Hepatocyte (in vitro differentiated cells): ENCODE data around the gene VASH1. TPM values are rescaled to one million over a fixed set of nuclear protein-coding genes. Genes with fewer than 3 reads are reported as not detected.

Experiments used
- DNase-seq: peaks from one replicate; pipeline ENCODE4 v3.0.0-alpha.2; 2016; ENCODE audit warnings: low spot score
- H2AFZ ChIP-seq: fragments of 200-600 bp; sonication (generic); 2 replicates; pipeline ENCODE4 v1.6.0; 2016; ENCODE audit warnings: antibody characterized with exemption, mild to moderate bottlenecking
- H3K27ac ChIP-seq: fragments of 200-600 bp; sonication (generic); 2 replicates; pipeline ENCODE4 v1.5.1; 2016; ENCODE audit warnings: mild to moderate bottlenecking
- H3K27me3 ChIP-seq: fragments of 200-600 bp; sonication (generic); 2 replicates; pipeline ENCODE4 v1.6.1; 2016
- H3K36me3 ChIP-seq: fragments of 200-600 bp; sonication (generic); replicated peaks from 2 replicates; pipeline ENCODE4 v1.5.1; 2016; ENCODE audit warnings: low read depth; ENCODE audit not compliant: insufficient read depth
- H3K4me1 ChIP-seq: fragments of 200-600 bp; sonication (generic); 2 replicates; pipeline ENCODE4 v1.5.1; 2016; ENCODE audit warnings: mild to moderate bottlenecking, moderate library complexity; ENCODE audit not compliant: insufficient read depth
- H3K4me2 ChIP-seq: fragments of 200-600 bp; sonication (generic); 2 replicates; pipeline ENCODE4 v1.6.0; 2016
- H3K4me3 ChIP-seq: fragments of 200-600 bp; sonication (generic); 2 replicates; pipeline ENCODE4 v1.5.1; 2016; ENCODE audit warnings: mild to moderate bottlenecking
- H3K79me2 ChIP-seq: fragments of 200-600 bp; sonication (generic); 2 replicates; pipeline ENCODE4 v1.6.0; 2017; ENCODE audit warnings: mild to moderate bottlenecking
- H3K9me2 ChIP-seq: fragments of 200-600 bp; sonication (generic); replicated peaks from 2 replicates; pipeline ENCODE4 v1.6.0; 2017; ENCODE audit warnings: mild to moderate bottlenecking; ENCODE audit not compliant: insufficient read depth
- H3K9me3 ChIP-seq: fragments of 200-600 bp; sonication (generic); 2 replicates; pipeline ENCODE4 v1.5.1; 2016; ENCODE audit warnings: low read depth, mild to moderate bottlenecking
- H4K20me1 ChIP-seq: fragments of 200-600 bp; sonication (generic); 2 replicates; pipeline ENCODE4 v1.6.0; 2016; ENCODE audit warnings: mild to moderate bottlenecking; ENCODE audit not compliant: insufficient read depth, poor library complexity, severe bottlenecking
- CTCF ChIP-seq: fragments of 200-600 bp; sonication (generic); IDR thresholded peaks from 2 replicates; pipeline ENCODE4 v1.5.1; 2016; ENCODE audit warnings: antibody characterized with exemption, mild to moderate bottlenecking; ENCODE audit not compliant: poor library complexity
- EZH2 ChIP-seq: fragments of 200-600 bp; sonication (generic); IDR thresholded peaks from 2 replicates; pipeline ENCODE4 v1.6.1; 2016; ENCODE audit warnings: antibody characterized with exemption, mild to moderate bottlenecking, borderline replicate concordance
- EZH2phosphoT487 ChIP-seq: fragments of 200-600 bp; sonication (generic); IDR thresholded peaks from one replicate; pipeline ENCODE4 v1.6.1; 2018; ENCODE audit warnings: antibody characterized with exemption, mild to moderate bottlenecking, low read depth, moderate library complexity; ENCODE audit not compliant: unreplicated experiment, severe bottlenecking
- WGBS: methylation state at CpG from one replicate; pipeline ENCODE4 v1.1.6; 2016; ENCODE audit warnings: low lambda C conversion rate; ENCODE audit errors: missing lambda C conversion rate; 5-methylcytosine and 5-hydroxymethylcytosine counted together
- polyA plus RNA-seq: library from polyadenylated mRNA; unstranded; fragments of >200 nt; fragmentation: Nextera tagmentation; extraction: Ambion mirVana; gene quantifications from 2 replicates; pipeline ENCODE4 v1.2.1, GENCODE V29; 2016
- total RNA-seq: library from RNA; depleted of rRNA; stranded (reverse); fragments of >200 nt; gene quantifications from 2 replicates; pipeline ENCODE4 v1.2.3, GENCODE V29; 2014

VASH1 gene
- total and polyA plus RNA-seq, 2 experiments from 2014 or later: 4.8 to 6.3 TPM

- Histone ChIP-seq H3K4me2 (no peak overlapping the region), H3K9me3 (no peaks in the 10 kb centered on the region), H3K79me2 (no peaks in the 10 kb centered on the region), H3K4me1 (no peaks in the 10 kb centered on the region), H3K27ac (no peak overlapping the region), H3K9me2 (no peaks in the 10 kb centered on the region), H3K27me3 (no peaks in the 10 kb centered on the region), H3K36me3 (no peaks in the 10 kb centered on the region), H2AFZ (no peak overlapping the region), H3K4me3 (no peak overlapping the region), H4K20me1 (no peaks in the 10 kb centered on the region)
- TF ChIP-seq EZH2phosphoT487 (no peak), EZH2 (no peak), CTCF (no peak)
- WGBS: 77% methylated on average over 9 of the region's 9 CpGs
- DNase-seq: no peak
Observed at GRCh38 chr14:76782885-76783566, 21.8 kb downstream of the VASH1 start.

- DNase-seq: no peak
Observed at GRCh38 chr14:76784266-76784874, 23.1 kb downstream of the VASH1 start.

GRCh38 chr14:76784881-76785280 lies 23.6 kb downstream of the VASH1 start:
- DNase-seq: peak; percentile 84
- TF ChIP-seq EZH2phosphoT487 (no peak), CTCF (peak; percentile 73)
- no peak overlapping the region for H2AFZ ChIP-seq
- no peaks in the 10 kb centered on the region for H3K9me2 ChIP-seq
- H3K4me1 ChIP-seq: no peaks in the 10 kb centered on the region
- H3K9me3 ChIP-seq: no peaks in the 10 kb centered on the region
- H3K27me3 ChIP-seq: no peaks in the 10 kb centered on the region
- no peaks in the 10 kb centered on the region for H4K20me1 ChIP-seq
- H3K36me3 ChIP-seq: no peaks in the 10 kb centered on the region
- 29% methylated on average over 2 of the region's 2 CpGs for WGBS
- no peak overlapping the region for H3K4me2 ChIP-seq
- H3K4me3 ChIP-seq: no peak overlapping the region
- H3K27ac ChIP-seq: no peak overlapping the region
- no peaks in the 10 kb centered on the region for H3K79me2 ChIP-seq

More at GRCh38 chr14:76784266-76784874, 23.1 kb downstream of the VASH1 start:
- no peak overlapping the region for H3K4me3 ChIP-seq
- WGBS: 96% methylated on average over 6 of the region's 6 CpGs
- H3K9me3 ChIP-seq: no peaks in the 10 kb centered on the region
- TF ChIP-seq CTCF (no peak), EZH2phosphoT487 (no peak), EZH2 (no peak)
- H3K4me2 ChIP-seq: no peak overlapping the region
- H2AFZ ChIP-seq: no peak overlapping the region
- no peak overlapping the region for H3K27ac ChIP-seq
- H3K9me2 ChIP-seq: no peaks in the 10 kb centered on the region
- H3K79me2 ChIP-seq: no peaks in the 10 kb centered on the region
- no peaks in the 10 kb centered on the region for H3K4me1 ChIP-seq
- no peaks in the 10 kb centered on the region for H3K27me3 ChIP-seq
- no peaks in the 10 kb centered on the region for H4K20me1 ChIP-seq
- no peaks in the 10 kb centered on the region for H3K36me3 ChIP-seq
